H4 (cell line): ENCODE data around the gene NKG7. TPM values are rescaled to one million over a fixed set of nuclear protein-coding genes. Genes with fewer than 3 reads are reported as not detected.

Experiments used
- DNase-seq: peaks from one replicate; pipeline ENCODE4 v3.0.0-alpha.2; 2015; ENCODE audit warnings: low spot score
- total RNA-seq: library from RNA; depleted of rRNA; stranded (reverse); fragments of >200 nt; shearing (Covaris generic); gene quantifications from 2 replicates; pipeline ENCODE4 v1.2.3, GENCODE V29; 2014

The NKG7 gene
- total RNA-seq, 1 experiment from 2014 or later: not detected

GRCh38 chr19:51364200-51365106 lies 8.0 kb downstream of the NKG7 start:
- DNase-seq: no peak

- no peak for DNase-seq
Observed at GRCh38 chr19:51361239-51361638, 11.2 kb downstream of the NKG7 start.

- DNase-seq: peak; percentile 95
Observed at GRCh38 chr19:51359294-51359693, 13.2 kb downstream of the NKG7 start.

GRCh38 chr19:51357952-51358351 lies 14.5 kb downstream of the NKG7 start:
- DNase-seq: no peak

GRCh38 chr19:51356159-51356801 lies 16.2 kb downstream of the NKG7 start:
- DNase-seq: no peak

GRCh38 chr19:51354742-51355148 lies 17.7 kb downstream of the NKG7 start:
- peak; percentile 73 for DNase-seq

GRCh38 chr19:51354103-51354741 lies 18.2 kb downstream of the NKG7 start:
- DNase-seq: peak; percentile 61

- DNase-seq: no peak
Observed at GRCh38 chr19:51352783-51353360, 19.6 kb downstream of the NKG7 start.

- DNase-seq: no peak
Observed at GRCh38 chr19:51351266-51351990, 21.0 kb downstream of the NKG7 start.

- DNase-seq: no peak
Observed at GRCh38 chr19:51347209-51347928, 25.1 kb downstream of the NKG7 start.

- no peak for DNase-seq
Observed at GRCh38 chr19:51346742-51347141, 25.7 kb downstream of the NKG7 start.

GRCh38 chr19:51345076-51345620 lies 27.3 kb downstream of the NKG7 start:
- DNase-seq: no peak

- no peak for DNase-seq
Observed at GRCh38 chr19:51342631-51343569, 29.6 kb downstream of the NKG7 start.

GRCh38 chr19:51341976-51342580 lies 30.4 kb downstream of the NKG7 start, which contains the start of gene VSIG10L:
Gene VSIG10L, minus strand, starts transcription at chr19:51342139. Its CDS starts 15 bp downstream, at chr19:51342124.
- DNase-seq: no peak

GRCh38 chr19:51341066-51341465 lies 31.4 kb downstream of the NKG7 start:
- no peak for DNase-seq

- DNase-seq: peak; percentile 99
Observed at GRCh38 chr19:51339687-51340656, 32.5 kb downstream of the NKG7 start.

GRCh38 chr19:51339313-51339686 lies 33.2 kb downstream of the NKG7 start:
- no peak for DNase-seq
